Measurements from ENCODE around the gene SLC7A14.

Gene SLC7A14

DNA sequence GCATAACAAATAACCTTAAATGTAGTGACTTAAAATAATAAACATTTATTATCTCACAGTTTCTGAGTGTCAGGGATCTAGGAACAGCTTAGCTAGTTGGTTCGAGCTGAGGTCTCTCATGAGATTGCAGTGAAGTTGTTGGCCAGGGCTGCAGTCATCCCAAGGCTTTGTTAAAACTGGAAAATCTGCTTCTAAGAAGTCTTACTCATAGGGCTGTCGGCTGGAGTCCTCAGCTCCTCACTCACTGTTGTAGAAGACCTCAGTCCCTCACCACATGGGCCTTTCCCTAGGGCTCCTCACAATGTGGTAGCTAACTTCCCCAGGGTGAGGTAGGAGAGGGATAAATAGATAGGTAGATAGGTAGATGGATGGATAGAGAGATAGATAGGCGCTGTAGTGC, 20.8 kb upstream of the SLC7A14 start:
- Histone ChIP-seq H3K79me2 (ENCODE audit: low read length) (no peaks in the 10 kb centered on the region), H3K36me3 (replicated peaks; ENCODE audit: insufficient read depth, low read length) (no peaks in the 10 kb centered on the region), H3F3A (ENCODE audit: insufficient read depth, low read length) (no peaks in the 10 kb centered on the region), H3K9ac (ENCODE audit: low read length) (no peak overlapping the region), H3K27me3 (replicated peaks; ENCODE audit: insufficient read depth, low read length) (no peaks in the 10 kb centered on the region), H2AFZ (ENCODE audit: low read length) (no peak overlapping the region), H3K4me2 (ENCODE audit: low read depth, low read length) (no peak overlapping the region), H3K9me3 (replicated peaks; ENCODE audit: insufficient read depth, low read length) (no peaks in the 10 kb centered on the region), H3K27ac (ENCODE audit: low read length) (no peak overlapping the region), H3K9me2 (replicated peaks; ENCODE audit: insufficient read depth, low read length) (no peaks in the 10 kb centered on the region), H3K4me3 (ENCODE audit: low read length) (no peak overlapping the region), H4K20me1 (ENCODE audit: insufficient read depth, low read length) (no peaks in the 10 kb centered on the region), H3K4me1 (ENCODE audit: low read length) (no peaks in the 10 kb centered on the region)
- DNase-seq = no peak
- TF ChIP-seq, protein P1, sequence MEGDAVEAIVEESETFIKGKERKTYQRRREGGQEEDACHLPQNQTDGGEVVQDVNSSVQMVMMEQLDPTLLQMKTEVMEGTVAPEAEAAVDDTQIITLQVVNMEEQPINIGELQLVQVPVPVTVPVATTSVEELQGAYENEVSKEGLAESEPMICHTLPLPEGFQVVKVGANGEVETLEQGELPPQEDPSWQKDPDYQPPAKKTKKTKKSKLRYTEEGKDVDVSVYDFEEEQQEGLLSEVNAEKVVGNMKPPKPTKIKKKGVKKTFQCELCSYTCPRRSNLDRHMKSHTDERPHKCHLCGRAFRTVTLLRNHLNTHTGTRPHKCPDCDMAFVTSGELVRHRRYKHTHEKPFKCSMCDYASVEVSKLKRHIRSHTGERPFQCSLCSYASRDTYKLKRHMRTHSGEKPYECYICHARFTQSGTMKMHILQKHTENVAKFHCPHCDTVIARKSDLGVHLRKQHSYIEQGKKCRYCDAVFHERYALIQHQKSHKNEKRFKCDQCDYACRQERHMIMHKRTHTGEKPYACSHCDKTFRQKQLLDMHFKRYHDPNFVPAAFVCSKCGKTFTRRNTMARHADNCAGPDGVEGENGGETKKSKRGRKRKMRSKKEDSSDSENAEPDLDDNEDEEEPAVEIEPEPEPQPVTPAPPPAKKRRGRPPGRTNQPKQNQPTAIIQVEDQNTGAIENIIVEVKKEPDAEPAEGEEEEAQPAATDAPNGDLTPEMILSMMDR (IDR thresholded peaks at IDR 0.05; ENCODE audit: low read length) = no peak
- TF ChIP-seq EZH2 (optimal IDR thresholded peaks at IDR 0.05; ENCODE audit: low read depth, low read length) (no peak), EZH2phosphoT487 (IDR thresholded peaks at IDR 0.05; ENCODE audit: low read length) (no peak)

DNA sequence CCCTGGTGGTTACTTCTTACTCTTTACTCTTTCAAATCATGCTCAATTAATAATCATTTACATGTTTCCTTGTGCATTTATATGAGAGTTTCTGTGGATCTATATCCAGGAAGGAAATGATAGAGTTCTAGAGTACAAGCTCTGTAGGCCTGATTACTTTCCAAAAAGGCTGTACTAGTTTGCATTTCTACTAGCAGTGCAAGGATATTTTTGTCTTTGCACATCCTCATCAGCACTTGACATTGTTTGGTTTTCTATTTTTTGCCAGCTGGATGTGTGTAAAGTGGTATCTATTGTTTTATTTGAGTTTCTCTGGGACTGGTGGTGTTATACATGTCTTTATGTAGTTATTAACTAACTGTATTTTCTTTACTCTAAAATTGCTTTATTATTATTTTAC, 19.6 kb upstream of the SLC7A14 start:
- no peak for TF ChIP-seq EZH2 (optimal IDR thresholded peaks at IDR 0.05; ENCODE audit: low read depth, low read length)
- no peak for TF ChIP-seq EZH2phosphoT487 (IDR thresholded peaks at IDR 0.05; ENCODE audit: low read length)
- TF ChIP-seq, protein P1 (IDR thresholded peaks at IDR 0.05; ENCODE audit: low read length) = no peak
- DNase-seq = no peak
- H3K79me2 ChIP-seq (ENCODE audit: low read length) = no peaks in the 10 kb centered on the region

DNA sequence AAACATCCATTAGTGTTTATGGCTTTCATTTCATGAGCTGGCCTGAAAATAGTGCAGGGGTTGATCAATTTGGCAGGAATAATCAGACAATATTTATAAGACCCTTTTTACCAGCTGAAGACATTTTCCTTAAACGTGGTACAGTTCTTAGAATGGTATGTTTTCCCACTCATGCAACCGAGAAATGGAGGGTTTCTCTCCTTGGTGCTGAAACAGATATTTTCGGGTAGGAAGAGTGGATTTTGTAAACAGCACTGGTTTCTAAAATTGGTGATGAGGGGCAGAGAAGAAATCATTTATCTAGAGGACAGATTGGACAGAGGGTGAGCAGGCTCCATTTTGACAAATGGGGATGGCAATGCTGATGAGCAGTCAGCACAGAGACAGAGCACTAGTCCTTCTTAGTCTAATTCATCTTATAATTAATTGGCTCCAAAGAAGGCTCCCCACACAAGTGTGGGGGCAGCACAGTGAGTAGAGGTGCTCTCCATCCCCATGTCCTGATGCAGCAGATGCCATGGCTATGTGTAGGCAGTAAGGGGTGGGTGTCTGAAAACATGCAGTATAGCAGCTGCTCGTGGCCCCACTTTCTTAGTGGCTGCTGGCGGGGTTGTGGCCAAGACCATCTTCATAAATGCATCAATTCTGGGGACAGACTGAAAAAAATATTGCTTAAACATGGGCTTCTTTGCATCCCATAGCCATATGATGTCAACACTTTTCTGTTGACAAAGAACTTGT, 18.1 kb upstream of the SLC7A14 start:
- Histone ChIP-seq H3K9me2 (replicated peaks; ENCODE audit: insufficient read depth, low read length) (no peaks in the 10 kb centered on the region), H3K36me3 (replicated peaks; ENCODE audit: insufficient read depth, low read length) (no peaks in the 10 kb centered on the region), H3F3A (ENCODE audit: insufficient read depth, low read length) (no peaks in the 10 kb centered on the region), H4K20me1 (ENCODE audit: insufficient read depth, low read length) (no peaks in the 10 kb centered on the region), H2AFZ (ENCODE audit: low read length) (no peak overlapping the region), H3K4me3 (ENCODE audit: low read length) (no peak overlapping the region), H3K4me1 (ENCODE audit: low read length) (no peaks in the 10 kb centered on the region), H3K9me3 (replicated peaks; ENCODE audit: insufficient read depth, low read length) (no peaks in the 10 kb centered on the region), H3K27ac (ENCODE audit: low read length) (no peak overlapping the region), H3K79me2 (ENCODE audit: low read length) (no peaks in the 10 kb centered on the region), H3K4me2 (ENCODE audit: low read depth, low read length) (no peak overlapping the region), H3K9ac (ENCODE audit: low read length) (no peak overlapping the region), H3K27me3 (replicated peaks; ENCODE audit: insufficient read depth, low read length) (no peaks in the 10 kb centered on the region)
- TF ChIP-seq EZH2 (optimal IDR thresholded peaks at IDR 0.05; ENCODE audit: low read depth, low read length) = no peak
- TF ChIP-seq, protein P1 (IDR thresholded peaks at IDR 0.05; ENCODE audit: low read length) = no peak
- no peak for TF ChIP-seq EZH2phosphoT487 (IDR thresholded peaks at IDR 0.05; ENCODE audit: low read length)
- DNase-seq = no peak

More for the DNA sequence above, 19.6 kb upstream of the SLC7A14 start:
- no peak overlapping the region for H2AFZ ChIP-seq (ENCODE audit: low read length)
- H3K4me2 ChIP-seq (ENCODE audit: low read depth, low read length) = no peak overlapping the region
- H3F3A ChIP-seq (ENCODE audit: insufficient read depth, low read length) = no peaks in the 10 kb centered on the region
- no peaks in the 10 kb centered on the region for H4K20me1 ChIP-seq (ENCODE audit: insufficient read depth, low read length)
- H3K36me3 ChIP-seq (replicated peaks; ENCODE audit: insufficient read depth, low read length) = no peaks in the 10 kb centered on the region
- H3K27ac ChIP-seq (ENCODE audit: low read length) = no peak overlapping the region
- H3K4me3 ChIP-seq (ENCODE audit: low read length) = no peak overlapping the region
- H3K4me1 ChIP-seq (ENCODE audit: low read length) = no peaks in the 10 kb centered on the region
- no peaks in the 10 kb centered on the region for H3K9me2 ChIP-seq (replicated peaks; ENCODE audit: insufficient read depth, low read length)
- H3K27me3 ChIP-seq (replicated peaks; ENCODE audit: insufficient read depth, low read length) = no peaks in the 10 kb centered on the region
- no peaks in the 10 kb centered on the region for H3K9me3 ChIP-seq (replicated peaks; ENCODE audit: insufficient read depth, low read length)
- H3K9ac ChIP-seq (ENCODE audit: low read length) = no peak overlapping the region
